ENCODE data around the gene ADAM33.

ADAM33 gene

GRCh38 chr20:3633913-3634478, 47.8 kb downstream of the ADAM33 start:
- ChIA-PET CTCF (interaction anchor here (0.7 to 1.5 kb wide), 3 partner anchors 45 to 77 kb away, joined by 3 to 4 read pairs (median 3); no protein-coding TSS in a partner anchor), POLR2A (ENCODE audit: low non-redundant PET) (no interaction called here)
- no peak overlapping the region for H3K27ac ChIP-seq
- no peak for DNase-seq (ENCODE audit: low spot score)
- no peak for TF ChIP-seq CTCF (conservative IDR thresholded peaks at IDR 0.05; ENCODE audit: low read depth)

GRCh38 chr20:3632311-3633004, 49.4 kb downstream of the ADAM33 start:
- no peak for DNase-seq (ENCODE audit: low spot score)
- no peak overlapping the region for H3K27ac ChIP-seq
- CTCF ChIA-PET, result interaction anchor here (0.6 to 1.5 kb wide), 2 partner anchors 31 to 69 kb away, joined by 4 read pairs; no protein-coding TSS in a partner anchor
- POLR2A ChIA-PET (ENCODE audit: low non-redundant PET), result no interaction called here
- no peak for TF ChIP-seq CTCF (conservative IDR thresholded peaks at IDR 0.05; ENCODE audit: low read depth)

GRCh38 chr20:3631534-3631933, 50.3 kb downstream of the ADAM33 start:
- ChIA-PET POLR2A (ENCODE audit: low non-redundant PET) (no interaction called here), CTCF (no interaction called here)
- no peak overlapping the region for H3K27ac ChIP-seq
- no peak for TF ChIP-seq CTCF (conservative IDR thresholded peaks at IDR 0.05; ENCODE audit: low read depth)
- DNase-seq (ENCODE audit: low spot score), result no peak

GRCh38 chr20:3630429-3630828, 51.4 kb downstream of the ADAM33 start:
- ChIA-PET POLR2A (ENCODE audit: low non-redundant PET) (no interaction called here), CTCF (interaction anchor here (0.6 kb wide), 1 partner anchor 97 kb away, joined by 4 read pairs; no protein-coding TSS in a partner anchor)
- no peak for TF ChIP-seq CTCF (conservative IDR thresholded peaks at IDR 0.05; ENCODE audit: low read depth)
- DNase-seq (ENCODE audit: low spot score), result no peak
- H3K27ac ChIP-seq, result no peak overlapping the region

GRCh38 chr20:3629893-3630292, 51.9 kb downstream of the ADAM33 start:
- H3K27ac ChIP-seq, result no peak overlapping the region
- CTCF ChIA-PET, result interaction anchor here (0.6 kb wide), 2 partner anchors 98 to 303 kb away, joined by 3 to 4 read pairs; no protein-coding TSS in a partner anchor
- no peak for TF ChIP-seq CTCF (conservative IDR thresholded peaks at IDR 0.05; ENCODE audit: low read depth)
- no peak for DNase-seq (ENCODE audit: low spot score)
- POLR2A ChIA-PET (ENCODE audit: low non-redundant PET), result no interaction called here

GRCh38 chr20:3628502-3629314, 53.1 kb downstream of the ADAM33 start:
- ChIA-PET POLR2A (ENCODE audit: low non-redundant PET) (no interaction called here), CTCF (no interaction called here)
- no peak overlapping the region for H3K27ac ChIP-seq
- DNase-seq (ENCODE audit: low spot score), result no peak
- no peak for TF ChIP-seq CTCF (conservative IDR thresholded peaks at IDR 0.05; ENCODE audit: low read depth)
